ENCODE measurements around the gene DDHD1. TPM values are rescaled to one million over a fixed set of nuclear protein-coding genes. Genes with fewer than 3 reads are reported as not detected.

The DDHD1 gene
- polyA plus RNA-seq, 2 of the 4 experiments (the other 2 are of a cell fraction): 6.2 to 12.3 TPM

DNA sequence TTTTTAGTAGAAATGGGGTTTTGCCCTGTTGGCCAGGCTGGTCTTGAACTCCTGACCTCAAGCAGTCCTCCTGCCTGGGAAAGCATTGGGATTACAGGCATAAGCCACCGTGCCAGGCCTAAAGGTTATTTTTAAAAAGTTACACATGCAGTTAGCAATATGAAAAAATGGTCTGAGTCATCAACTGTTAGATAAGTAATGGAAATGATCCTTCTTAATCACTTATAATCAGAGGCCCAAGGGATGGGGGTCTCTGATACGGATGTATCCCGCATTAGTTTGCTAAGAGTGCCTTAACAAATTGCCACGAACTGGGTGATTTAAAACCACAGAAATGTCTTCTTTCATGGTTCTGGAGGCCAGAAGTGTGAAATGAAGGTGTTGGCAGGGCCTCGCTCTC, 148.1 kb downstream of the DDHD1 start:
- CTCF ChIA-PET: no interaction called here
- peaks cover 3% of the 10 kb centered on the region; the same call in 2 of the 3 replicates for H3K4me1 ChIP-seq
- H3K27ac ChIP-seq: no peak overlapping the region
- DNase-seq (ENCODE audit: low read depth in 1 of 2, low spot score in 1 of 2): no peak
- no peaks in the 10 kb centered on the region for H3K9me3 ChIP-seq
- ATAC-seq: no peak
- POLR2A ChIA-PET: interaction anchor here (0.7 kb wide), 1 partner anchor 158 kb away, joined by 3 read pairs; no protein-coding TSS in a partner anchor
- FAIRE-seq: no peak
- WGBS (ENCODE audit: missing lambda C conversion rate): 79% methylated on average over 5 of the region's 5 CpGs
- no peak overlapping the region for H3K4me3 ChIP-seq
- H3K4me2 ChIP-seq: no peak overlapping the region
- TF ChIP-seq KDM5A (IDR thresholded peaks at IDR 0.05) (no peak), JUN (IDR thresholded peaks at IDR 0.05) (no peak), SMC3 (IDR thresholded peaks at IDR 0.05) (no peak), RCOR1 (IDR thresholded peaks at IDR 0.05; ENCODE audit: low read depth, low read length) (no peak), MYC (IDR thresholded peaks at IDR 0.05; ENCODE audit: borderline replicate concordance, low read length) (no peak), HEYL (CRISPR knock-in tag; IDR thresholded peaks at IDR 0.05) (no peak), HDAC2 (IDR thresholded peaks at IDR 0.05) (no peak), JUNB (IDR thresholded peaks at IDR 0.05) (no peak), ZNF302 (CRISPR knock-in tag; IDR thresholded peaks at IDR 0.05) (no peak), FOSL2 (IDR thresholded peaks at IDR 0.05) (no peak), FOSL2 (CRISPR knock-in tag; IDR thresholded peaks at IDR 0.05) (no peak)
- TF ChIP-seq, protein P1, sequence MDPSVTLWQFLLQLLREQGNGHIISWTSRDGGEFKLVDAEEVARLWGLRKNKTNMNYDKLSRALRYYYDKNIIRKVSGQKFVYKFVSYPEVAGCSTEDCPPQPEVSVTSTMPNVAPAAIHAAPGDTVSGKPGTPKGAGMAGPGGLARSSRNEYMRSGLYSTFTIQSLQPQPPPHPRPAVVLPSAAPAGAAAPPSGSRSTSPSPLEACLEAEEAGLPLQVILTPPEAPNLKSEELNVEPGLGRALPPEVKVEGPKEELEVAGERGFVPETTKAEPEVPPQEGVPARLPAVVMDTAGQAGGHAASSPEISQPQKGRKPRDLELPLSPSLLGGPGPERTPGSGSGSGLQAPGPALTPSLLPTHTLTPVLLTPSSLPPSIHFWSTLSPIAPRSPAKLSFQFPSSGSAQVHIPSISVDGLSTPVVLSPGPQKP (IDR thresholded peaks at IDR 0.05; ENCODE audit: low read depth, low read length): no peak
- TF ChIP-seq, protein P2, sequence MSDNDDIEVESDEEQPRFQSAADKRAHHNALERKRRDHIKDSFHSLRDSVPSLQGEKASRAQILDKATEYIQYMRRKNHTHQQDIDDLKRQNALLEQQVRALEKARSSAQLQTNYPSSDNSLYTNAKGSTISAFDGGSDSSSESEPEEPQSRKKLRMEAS (IDR thresholded peaks at IDR 0.05): no peak

DNA sequence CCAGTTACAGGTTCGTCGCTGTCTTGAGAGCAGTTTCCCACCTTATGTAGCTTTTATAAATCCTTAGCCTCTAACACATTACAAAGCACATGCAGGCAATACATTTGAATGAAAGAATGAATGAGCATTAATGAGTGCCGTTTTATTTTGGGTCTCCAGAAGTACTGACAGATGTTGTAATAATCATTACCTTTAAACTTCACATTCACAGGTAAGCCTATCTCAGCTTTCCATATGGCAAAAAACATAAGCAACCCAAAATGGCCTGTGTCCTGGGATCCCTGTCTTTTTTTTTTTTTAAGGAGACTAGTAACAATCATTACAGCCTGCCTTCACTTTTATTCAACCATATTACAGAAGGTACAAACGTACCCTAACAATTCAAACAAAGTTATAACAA, 149.3 kb downstream of the DDHD1 start:
- WGBS (ENCODE audit: missing lambda C conversion rate): 73% methylated on average over 4 of the region's 4 CpGs
- no peak for FAIRE-seq

GRCh38 chr14:53002576-53002975, 150.5 kb downstream of the DDHD1 start:
- POLR2A ChIA-PET: no interaction called here
- no peak overlapping the region for H3K27ac ChIP-seq

More for the DNA sequence above, 149.3 kb downstream of the DDHD1 start:
- H3K27ac ChIP-seq: no peak overlapping the region
- DNase-seq (ENCODE audit: low read depth in 1 of 2, low spot score in 1 of 2) (no peak), ATAC-seq (no peak)
- no peaks in the 10 kb centered on the region for H3K4me1 ChIP-seq
- no peak overlapping the region for H3K4me2 ChIP-seq
- no peaks in the 10 kb centered on the region for H3K9me3 ChIP-seq
- no peak overlapping the region for H3K4me3 ChIP-seq
- CTCF ChIA-PET: interaction anchor here (0.6 to 0.7 kb wide), 2 partner anchors 348 to 634 kb away, joined by 3 to 5 read pairs; no protein-coding TSS in a partner anchor
- TF ChIP-seq GATA3 (IDR thresholded peaks at IDR 0.05; ENCODE audit: borderline replicate concordance) (no peak), RCOR1 (IDR thresholded peaks at IDR 0.05; ENCODE audit: low read depth, low read length) (no peak), KDM5A (IDR thresholded peaks at IDR 0.05) (no peak), BHLHE40 (IDR thresholded peaks at IDR 0.05; ENCODE audit: low read depth, low read length) (no peak), ZSCAN20 (CRISPR knock-in tag; IDR thresholded peaks at IDR 0.05) (no peak), MAZ (IDR thresholded peaks at IDR 0.05; ENCODE audit: borderline replicate concordance, low read depth, low read length) (no peak), TP53 (CRISPR knock-in tag; IDR thresholded peaks at IDR 0.05) (no peak), MYC (IDR thresholded peaks at IDR 0.05; ENCODE audit: borderline replicate concordance, low read length) (no peak)
- TF ChIP-seq, protein P3, sequence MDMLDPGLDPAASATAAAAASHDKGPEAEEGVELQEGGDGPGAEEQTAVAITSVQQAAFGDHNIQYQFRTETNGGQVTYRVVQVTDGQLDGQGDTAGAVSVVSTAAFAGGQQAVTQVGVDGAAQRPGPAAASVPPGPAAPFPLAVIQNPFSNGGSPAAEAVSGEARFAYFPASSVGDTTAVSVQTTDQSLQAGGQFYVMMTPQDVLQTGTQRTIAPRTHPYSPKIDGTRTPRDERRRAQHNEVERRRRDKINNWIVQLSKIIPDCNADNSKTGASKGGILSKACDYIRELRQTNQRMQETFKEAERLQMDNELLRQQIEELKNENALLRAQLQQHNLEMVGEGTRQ (IDR thresholded peaks at IDR 0.05): no peak
- TF ChIP-seq, protein P4, sequence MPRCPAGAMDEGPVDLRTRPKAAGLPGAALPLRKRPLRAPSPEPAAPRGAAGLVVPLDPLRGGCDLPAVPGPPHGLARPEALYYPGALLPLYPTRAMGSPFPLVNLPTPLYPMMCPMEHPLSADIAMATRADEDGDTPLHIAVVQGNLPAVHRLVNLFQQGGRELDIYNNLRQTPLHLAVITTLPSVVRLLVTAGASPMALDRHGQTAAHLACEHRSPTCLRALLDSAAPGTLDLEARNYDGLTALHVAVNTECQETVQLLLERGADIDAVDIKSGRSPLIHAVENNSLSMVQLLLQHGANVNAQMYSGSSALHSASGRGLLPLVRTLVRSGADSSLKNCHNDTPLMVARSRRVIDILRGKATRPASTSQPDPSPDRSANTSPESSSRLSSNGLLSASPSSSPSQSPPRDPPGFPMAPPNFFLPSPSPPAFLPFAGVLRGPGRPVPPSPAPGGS (IDR thresholded peaks at IDR 0.05): no peak
- POLR2A ChIA-PET: no interaction called here

More at GRCh38 chr14:53002576-53002975, 150.5 kb downstream of the DDHD1 start:
- CTCF ChIA-PET: interaction anchor here (0.6 kb wide), 1 partner anchor 80 kb away, joined by 4 read pairs; no protein-coding TSS in a partner anchor
- Histone ChIP-seq H3K9me3 (no peaks in the 10 kb centered on the region), H3K4me2 (no peak overlapping the region), H3K4me1 (no peaks in the 10 kb centered on the region), H3K4me3 (no peak overlapping the region)
- no peak for FAIRE-seq
- TF ChIP-seq HDAC2 (IDR thresholded peaks at IDR 0.05) (no peak), CHD4 (IDR thresholded peaks at IDR 0.05; ENCODE audit: borderline replicate concordance) (no peak), RARB (CRISPR knock-in tag; IDR thresholded peaks at IDR 0.05) (no peak), NR3C1 (IDR thresholded peaks at IDR 0.05) (no peak)
- TF ChIP-seq, protein P3 (IDR thresholded peaks at IDR 0.05): peak; percentile 54
- TF ChIP-seq, protein P1 (IDR thresholded peaks at IDR 0.05; ENCODE audit: low read depth, low read length): no peak
- DNase-seq (ENCODE audit: low read depth in 1 of 2, low spot score in 1 of 2): peak in 1 of 2 experiments; percentile 6
- WGBS (ENCODE audit: missing lambda C conversion rate): 77% methylated on average over 5 of the region's 5 CpGs
- ATAC-seq: peak; percentile 11 to 67; a peak in 3 of 6 replicates

Measured in A549 (cell line).